HL-60 (cell line): Measurements from ENCODE around the gene TCP11.

Experiments
- CTCF ChIP-seq: IDR thresholded peaks from one replicate; pipeline ENCODE4 v1.5.1; 2011; ENCODE audit warnings: low read length, control low read depth, inconsistent platforms; ENCODE audit not compliant: insufficient read depth
- GABPA ChIP-seq: IDR thresholded peaks from 2 replicates; pipeline ENCODE4 v1.6.1; 2012; ENCODE audit warnings: low read depth
- POLR2AphosphoS5 ChIP-seq: IDR thresholded peaks from 2 replicates; pipeline ENCODE4 v1.6.1; 2012; ENCODE audit warnings: low read depth
- REST ChIP-seq: IDR thresholded peaks from 2 replicates; pipeline ENCODE4 v1.6.1; 2012; ENCODE audit warnings: low read depth; ENCODE audit not compliant: insufficient replicate concordance

DNA sequence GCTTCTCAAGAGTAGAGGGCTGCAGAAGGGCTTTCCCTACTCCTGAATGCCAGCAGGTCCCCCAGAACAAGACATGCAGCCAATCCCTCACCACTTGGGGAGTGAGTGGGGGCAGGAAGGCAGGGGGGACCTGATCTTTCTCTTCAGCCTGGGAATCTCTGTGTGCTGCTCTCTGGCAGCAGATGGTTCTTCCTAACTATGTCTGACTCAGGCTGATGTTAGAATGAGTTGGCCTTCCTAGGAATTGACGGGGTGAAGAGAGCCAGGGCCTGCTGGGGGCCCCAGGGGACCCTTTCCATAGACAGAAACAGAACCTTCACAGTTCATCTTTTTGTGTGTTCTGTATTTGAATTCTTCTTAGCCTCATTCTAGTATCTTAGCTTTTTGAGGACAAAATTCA, 29.0 kb upstream of the TCP11 start:
- no peak for TF ChIP-seq CTCF
- no peak for TF ChIP-seq POLR2AphosphoS5
- no peak for TF ChIP-seq GABPA
- TF ChIP-seq REST, result no peak
